Fibroblast of skin of scalp (primary cell): ENCODE measurements around the gene CHTOP.

Experiments
- DNase-seq: peaks from one replicate; pipeline ENCODE4 v3.0.0-alpha.2; 2013

The CHTOP gene

GRCh38 chr1:153613406-153613805, 20.5 kb upstream of the CHTOP start:
- DNase-seq, result no peak

GRCh38 chr1:153614189-153614900, 19.5 kb upstream of the CHTOP start:
- DNase-seq, result peak; percentile 25

- no peak for DNase-seq
Measured at GRCh38 chr1:153614906-153615305, 19.0 kb upstream of the CHTOP start.

GRCh38 chr1:153615406-153615805, 18.5 kb upstream of the CHTOP start:
- no peak for DNase-seq

- DNase-seq, result no peak
Measured at GRCh38 chr1:153616144-153616916, 17.5 kb upstream of the CHTOP start, which contains the start of gene S100A14. S100A14 (minus strand) TSS chr1:153616325; CDS start chr1:153615858, 467 bp downstream.

- no peak for DNase-seq
Measured at GRCh38 chr1:153616917-153617311, 17.0 kb upstream of the CHTOP start.

- DNase-seq, result peak; percentile 70
Measured at GRCh38 chr1:153617663-153618062, 16.2 kb upstream of the CHTOP start.

- no peak for DNase-seq
Measured at GRCh38 chr1:153619171-153619570, 14.7 kb upstream of the CHTOP start.

- DNase-seq, result no peak
Measured at GRCh38 chr1:153623101-153623500, 10.8 kb upstream of the CHTOP start.

GRCh38 chr1:153624965-153625611, 8.8 kb upstream of the CHTOP start:
- DNase-seq, result no peak

GRCh38 chr1:153626477-153626903, 7.4 kb upstream of the CHTOP start:
- no peak for DNase-seq

- DNase-seq, result peak; percentile 96
Measured at GRCh38 chr1:153626904-153627714, 6.8 kb upstream of the CHTOP start, which contains the start of gene S100A13. S100A13 (minus strand) TSS chr1:153627505; CDS start chr1:153626472, 1,033 bp downstream.

- DNase-seq, result no peak
Measured at GRCh38 chr1:153627715-153628626, 5.9 kb upstream of the CHTOP start, which contains the start of gene S100A1. S100A1 (plus strand) TSS chr1:153628434; CDS start chr1:153630522, 2,088 bp downstream.

- no peak for DNase-seq
Measured at GRCh38 chr1:153628638-153629342, 5.1 kb upstream of the CHTOP start.

GRCh38 chr1:153629343-153629665, 4.6 kb upstream of the CHTOP start:
- DNase-seq, result no peak

GRCh38 chr1:153629971-153630370, 3.9 kb upstream of the CHTOP start:
- no peak for DNase-seq

GRCh38 chr1:153630384-153630783, 3.5 kb upstream of the CHTOP start:
- no peak for DNase-seq

- peak; percentile 31 for DNase-seq
Measured at GRCh38 chr1:153631047-153632022, 2.5 kb upstream of the CHTOP start.

GRCh38 chr1:153633161-153633753, 609 bp upstream of the CHTOP start:
- DNase-seq, result no peak
